Measurements from ENCODE around the gene VSIG4. TPM values are rescaled to one million over a fixed set of nuclear protein-coding genes. Genes with fewer than 3 reads are reported as not detected.

VSIG4 gene
- total and polyA plus RNA-seq, 2 of the 8 experiments (the other 6 are each of a cell fraction or from before 2014, with no cell fraction given) = not detected

- H3K27me3 ChIP-seq (replicated peaks in 1 of 4; ENCODE audit: control insufficient read depth in 3 of 4, extremely low read depth in 1 of 4, insufficient read depth in 3 of 4, low read length in 3 of 4) = no peaks in the 10 kb centered on the region
- H4K8ac ChIP-seq (ENCODE audit: extremely low read depth, insufficient read depth, low read length) = no peak overlapping the region
- H2AFZ ChIP-seq (ENCODE audit: low read length) = no peak overlapping the region
- POLR2A ChIA-PET (ENCODE audit: partially characterized antibody) = no interaction called here
- no peak overlapping the region for H3K27ac ChIP-seq (ENCODE audit: low read depth, low read length)
- no peak overlapping the region for H2BK20ac ChIP-seq (ENCODE audit: low read length)
- H2AK5ac ChIP-seq (ENCODE audit: low read depth, low read length) = no peak overlapping the region
- H4K20me1 ChIP-seq (replicated peaks in 1 of 2; ENCODE audit: control insufficient read depth in 1 of 2, insufficient read depth in 2 of 2, low read length in 2 of 2) = no peaks in the 10 kb centered on the region
- TF ChIP-seq HDAC2 (IDR thresholded peaks at IDR 0.05; ENCODE audit: borderline replicate concordance in 1 of 2, low read depth in 2 of 2, low read length in 2 of 2) (no peak), SIX5 (IDR thresholded peaks at IDR 0.05; ENCODE audit: low read depth, low read length) (no peak)
- H2BK120ac ChIP-seq (replicated peaks; ENCODE audit: low read depth, low read length) = no peak overlapping the region
- no peak overlapping the region for H3K23ac ChIP-seq (ENCODE audit: insufficient read length)
- CTCF ChIA-PET (ENCODE audit: partially characterized antibody) = no interaction called here
- H3K4me3 ChIP-seq (ENCODE audit: extremely low read depth in 1 of 4, insufficient read depth in 2 of 4, low read depth in 3 of 4, low read length in 4 of 4) = no peak overlapping the region
- FAIRE-seq (no peak), DNase-seq (ENCODE audit: low read depth in 1 of 2, low spot score in 2 of 2) (no peak)
- H3K9ac ChIP-seq (replicated peaks in 1 of 4; ENCODE audit: extremely low read depth in 1 of 4, low read depth in 3 of 4, low read length in 3 of 4) = no peak overlapping the region
- H3K4me1 ChIP-seq (replicated peaks in 1 of 4; ENCODE audit: control insufficient read depth in 3 of 4, insufficient read depth in 4 of 4, low read length in 3 of 4) = 0 out of 7 replicates have a peak, but pooled peaks cover 0 to 3% (median 0%) of the 10 kb centered on the region in 4 experiments
- no peak overlapping the region for H3K56ac ChIP-seq (replicated peaks; ENCODE audit: insufficient read length, low read depth, low read length)
- H2BK12ac ChIP-seq (ENCODE audit: low read depth, low read length) = no peak overlapping the region
- WGBS, 2 experiments (ENCODE audit: extremely low coverage in 1 of 2, insufficient coverage in 1 of 2, insufficient read length in 1 of 2, insufficient replicate concordance in 2 of 2, low coverage in 1 of 2, low lambda C conversion rate in 2 of 2, missing lambda C conversion rate in 1 of 2) = 100% methylated on average over 1 of the region's 1 CpG; no CpG with 5 or more reads in 1 of the 2 experiments
- H3K4me2 ChIP-seq (ENCODE audit: insufficient read depth in 1 of 2, low read depth in 2 of 2, low read length in 2 of 2) = no peak overlapping the region
- no peak overlapping the region for H3K14ac ChIP-seq (ENCODE audit: insufficient read length)
- no peaks in the 10 kb centered on the region for H3K79me1 ChIP-seq (ENCODE audit: low read depth, low read length)
- H2BK5ac ChIP-seq (ENCODE audit: low read depth, low read length) = no peak overlapping the region
- H3K36me3 ChIP-seq (ENCODE audit: control insufficient read depth in 2 of 4, insufficient read depth in 4 of 4, low read length in 3 of 4) = no peaks in the 10 kb centered on the region
- no peaks in the 10 kb centered on the region for H3K79me2 ChIP-seq (ENCODE audit: control insufficient read depth in 1 of 2, insufficient read depth in 2 of 2, low read length in 2 of 2)
- no peak overlapping the region for H4K5ac ChIP-seq (ENCODE audit: insufficient read length, low read depth, low read length)
- no peaks in the 10 kb centered on the region; the same call in 1 of the 2 replicates for H3K23me2 ChIP-seq (ENCODE audit: low read depth, low read length)
- H3K18ac ChIP-seq (ENCODE audit: extremely low read depth, low read length) = no peak overlapping the region
- H4K91ac ChIP-seq (replicated peaks; ENCODE audit: insufficient read length, low read length) = no peak overlapping the region
- peaks cover 0 to 10% of the 10 kb centered on the region in 2 experiments; a peak in 1 of 4 replicates for H3K9me3 ChIP-seq (ENCODE audit: insufficient read depth in 2 of 2, low read depth in 1 of 2, low read length in 1 of 2)
- H2BK15ac ChIP-seq (ENCODE audit: low read length) = no peak overlapping the region
- no peak overlapping the region for H3K4ac ChIP-seq (replicated peaks; ENCODE audit: insufficient read length, low read depth, low read length)
Observed at GRCh38 chrX:66038115-66038514, 1.8 kb downstream of the VSIG4 start.

All from H1 (cell line).